ENCODE data around the gene TNRC6A.
"Not testable (repeated sequence)": the region's sequence is repeated elsewhere in the genome, so short reads cannot be mapped to it uniquely, and the experiment has no call there.

TNRC6A gene

DNA sequence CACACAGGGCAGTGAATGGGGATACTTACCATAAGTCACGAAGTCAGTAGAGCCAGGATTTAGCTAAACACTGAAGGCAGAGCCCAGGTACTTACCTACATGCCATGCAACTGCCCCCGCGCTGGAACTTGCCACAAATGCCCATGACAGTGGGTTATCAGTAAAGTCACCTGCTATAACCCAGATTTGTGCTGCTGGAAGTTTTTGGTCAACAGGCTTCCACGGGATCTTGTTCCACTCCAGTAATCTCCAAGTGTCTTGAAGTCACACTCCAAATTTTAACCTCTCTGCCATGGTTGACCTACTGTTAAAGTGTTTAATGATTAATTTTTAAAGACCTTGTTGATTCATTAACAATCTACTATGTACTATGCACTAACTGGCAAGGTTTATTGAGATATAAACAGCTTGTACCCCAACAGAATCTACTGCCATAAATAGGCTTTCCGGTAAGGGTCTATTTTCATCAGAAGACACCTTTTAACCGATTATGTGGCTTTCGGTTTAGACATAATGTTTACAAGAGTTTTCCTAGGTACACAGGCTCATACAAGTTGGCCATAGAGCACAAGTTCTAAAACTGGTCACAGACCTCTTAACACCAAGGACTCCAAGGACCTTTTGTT lies 110.0 kb downstream of the TNRC6A start:
- H3K4me3 ChIP-seq (ENCODE audit: low read length): no peak overlapping the region
- no peak for DNase-seq (ENCODE audit: low read depth)
- TF ChIP-seq, protein P1, sequence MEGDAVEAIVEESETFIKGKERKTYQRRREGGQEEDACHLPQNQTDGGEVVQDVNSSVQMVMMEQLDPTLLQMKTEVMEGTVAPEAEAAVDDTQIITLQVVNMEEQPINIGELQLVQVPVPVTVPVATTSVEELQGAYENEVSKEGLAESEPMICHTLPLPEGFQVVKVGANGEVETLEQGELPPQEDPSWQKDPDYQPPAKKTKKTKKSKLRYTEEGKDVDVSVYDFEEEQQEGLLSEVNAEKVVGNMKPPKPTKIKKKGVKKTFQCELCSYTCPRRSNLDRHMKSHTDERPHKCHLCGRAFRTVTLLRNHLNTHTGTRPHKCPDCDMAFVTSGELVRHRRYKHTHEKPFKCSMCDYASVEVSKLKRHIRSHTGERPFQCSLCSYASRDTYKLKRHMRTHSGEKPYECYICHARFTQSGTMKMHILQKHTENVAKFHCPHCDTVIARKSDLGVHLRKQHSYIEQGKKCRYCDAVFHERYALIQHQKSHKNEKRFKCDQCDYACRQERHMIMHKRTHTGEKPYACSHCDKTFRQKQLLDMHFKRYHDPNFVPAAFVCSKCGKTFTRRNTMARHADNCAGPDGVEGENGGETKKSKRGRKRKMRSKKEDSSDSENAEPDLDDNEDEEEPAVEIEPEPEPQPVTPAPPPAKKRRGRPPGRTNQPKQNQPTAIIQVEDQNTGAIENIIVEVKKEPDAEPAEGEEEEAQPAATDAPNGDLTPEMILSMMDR (conservative IDR thresholded peaks at IDR 0.05; ENCODE audit: low read depth, low read length): no peak

DNA sequence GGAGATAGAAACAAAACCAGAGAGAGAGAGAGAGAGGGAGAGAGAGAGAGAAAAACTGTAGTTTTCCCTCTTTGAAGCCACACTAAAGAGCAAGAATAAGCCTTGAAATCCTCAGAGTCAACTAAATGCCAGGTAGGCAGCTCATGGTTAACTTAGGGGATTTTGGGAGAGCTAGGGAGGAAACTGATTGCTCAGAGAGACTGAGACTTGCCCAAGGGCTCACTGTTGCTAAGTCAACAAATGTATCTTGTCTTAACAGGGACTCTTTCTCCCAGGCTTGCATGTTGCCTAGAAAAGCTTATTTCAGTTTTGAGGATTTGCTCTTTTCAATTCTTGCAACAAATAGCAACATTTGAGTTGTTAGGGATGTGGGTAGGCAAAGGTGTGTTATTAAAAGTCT lies 111.8 kb downstream of the TNRC6A start:
- TF ChIP-seq, protein P1 (conservative IDR thresholded peaks at IDR 0.05; ENCODE audit: low read depth, low read length): no peak
- no peak overlapping the region for H3K4me3 ChIP-seq (ENCODE audit: low read length)
- no peak for DNase-seq (ENCODE audit: low read depth)

DNA sequence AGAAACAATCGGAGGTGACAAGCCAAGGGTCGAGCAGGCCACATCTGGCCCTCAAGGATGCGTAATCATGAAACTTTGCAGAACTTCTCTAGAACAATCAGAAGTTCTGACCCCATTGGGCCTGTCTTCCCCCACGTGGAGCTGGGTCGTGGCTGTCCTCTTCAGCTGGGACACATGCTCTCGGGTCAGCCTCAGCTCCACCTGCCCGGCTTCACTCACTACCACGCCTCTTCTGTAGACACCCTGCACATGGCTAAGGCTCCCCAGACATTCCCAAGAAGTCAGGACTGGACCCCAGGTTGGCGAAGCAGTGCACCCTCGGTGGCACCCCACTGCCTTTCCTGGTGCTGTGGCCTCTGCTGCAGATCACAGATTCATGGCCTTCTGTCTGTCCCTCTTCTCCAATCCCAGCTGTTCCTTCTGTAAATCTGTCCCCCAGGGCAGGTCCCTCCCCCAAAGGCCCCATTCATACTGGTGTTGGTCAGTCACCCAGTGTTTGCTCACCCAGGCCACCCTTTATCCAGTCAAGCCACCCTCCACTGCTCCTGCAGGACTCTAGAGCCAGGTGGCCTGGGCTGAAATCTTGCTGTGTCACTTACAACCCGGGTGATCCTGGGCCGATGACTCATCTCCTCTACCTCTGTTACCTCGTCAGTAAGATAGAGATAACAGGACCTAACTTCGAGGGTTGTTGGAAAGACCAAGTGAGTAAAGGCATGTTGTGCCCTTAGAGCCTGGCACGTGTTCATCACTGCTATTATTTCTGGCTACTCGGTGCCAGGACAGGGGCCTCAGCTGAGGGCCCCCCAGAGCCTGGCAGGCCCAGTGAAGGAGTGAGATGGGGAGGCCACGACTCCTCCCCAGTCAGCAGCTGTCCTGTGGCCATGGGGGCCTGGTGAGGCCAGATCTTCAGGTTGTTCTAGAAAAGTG lies 114.9 kb downstream of the TNRC6A start:
- TF ChIP-seq, protein P1 (conservative IDR thresholded peaks at IDR 0.05; ENCODE audit: low read depth, low read length): no peak
- DNase-seq (ENCODE audit: low read depth): no peak
- no peak overlapping the region for H3K4me3 ChIP-seq (ENCODE audit: low read length)

DNA sequence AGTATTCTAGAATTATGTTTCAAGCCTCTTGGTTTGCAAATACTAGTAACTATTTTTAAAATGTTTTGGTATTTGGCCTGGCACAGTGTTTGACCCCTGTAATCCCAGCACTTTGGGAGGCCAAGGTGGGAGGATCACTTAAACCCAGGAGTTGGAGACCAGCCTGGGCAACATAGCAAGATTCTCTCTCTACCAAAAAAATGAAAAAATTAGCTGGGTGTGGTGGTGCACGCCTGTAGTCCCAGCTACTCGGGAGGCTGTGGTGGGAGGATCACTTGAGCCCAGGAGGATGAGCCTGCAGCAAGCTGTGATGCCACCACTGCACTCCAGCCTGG lies 115.5 kb downstream of the TNRC6A start:
- DNase-seq (ENCODE audit: low read depth); H3K4me3 ChIP-seq (ENCODE audit: low read length): not testable (repeated sequence)

DNA sequence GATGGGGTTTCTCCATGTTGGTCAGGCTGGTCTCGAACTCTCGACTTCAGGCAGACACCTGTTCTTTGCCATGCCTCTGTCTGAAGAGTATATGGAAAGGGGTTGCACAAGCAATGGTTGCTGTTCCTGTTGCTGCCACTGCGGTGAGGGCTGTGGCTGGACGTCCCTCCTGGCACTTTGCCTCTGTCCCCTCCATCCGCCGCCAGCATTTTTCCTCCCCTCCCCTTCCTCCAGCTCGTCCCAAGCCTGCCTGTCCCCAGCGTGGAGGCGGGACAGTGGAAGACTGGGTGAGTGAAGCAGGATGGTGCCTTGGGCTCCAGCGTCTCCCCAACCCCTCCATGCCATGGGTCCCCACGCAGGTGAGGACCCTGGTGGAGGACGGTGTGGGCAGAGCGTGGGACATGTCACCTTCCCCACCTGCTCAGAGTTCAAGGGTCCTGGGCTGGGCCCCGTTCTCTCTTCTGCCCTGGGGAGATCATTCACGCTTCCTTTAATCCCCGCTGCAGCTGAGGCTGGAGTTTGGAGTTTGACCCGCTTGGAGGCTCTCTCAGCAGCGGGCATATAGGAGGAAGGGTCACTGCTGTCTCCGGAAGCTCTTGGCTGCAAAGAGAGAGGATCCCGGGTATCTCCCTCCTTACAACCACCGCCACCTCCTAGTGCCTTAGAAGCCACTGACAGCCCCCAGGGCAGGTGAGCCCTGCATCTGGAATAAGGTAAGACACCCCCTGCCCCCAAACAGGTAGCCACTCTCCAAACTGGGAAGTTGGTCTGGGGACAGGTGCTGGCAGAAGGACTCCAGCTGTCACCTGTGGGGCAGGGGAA lies 116.5 kb downstream of the TNRC6A start, which contains the start of gene SLC5A11:
TSS of gene SLC5A11 (plus strand) at position 238 of the 822 bp plus-strand sequence. CDS start 12,681 bp downstream, outside the sequence.
- TF ChIP-seq, protein P1 (conservative IDR thresholded peaks at IDR 0.05; ENCODE audit: low read depth, low read length): no peak
- no peak for DNase-seq (ENCODE audit: low read depth)
- no peak within 1 kb of the TSS for H3K4me3 ChIP-seq (ENCODE audit: low read length)

DNA sequence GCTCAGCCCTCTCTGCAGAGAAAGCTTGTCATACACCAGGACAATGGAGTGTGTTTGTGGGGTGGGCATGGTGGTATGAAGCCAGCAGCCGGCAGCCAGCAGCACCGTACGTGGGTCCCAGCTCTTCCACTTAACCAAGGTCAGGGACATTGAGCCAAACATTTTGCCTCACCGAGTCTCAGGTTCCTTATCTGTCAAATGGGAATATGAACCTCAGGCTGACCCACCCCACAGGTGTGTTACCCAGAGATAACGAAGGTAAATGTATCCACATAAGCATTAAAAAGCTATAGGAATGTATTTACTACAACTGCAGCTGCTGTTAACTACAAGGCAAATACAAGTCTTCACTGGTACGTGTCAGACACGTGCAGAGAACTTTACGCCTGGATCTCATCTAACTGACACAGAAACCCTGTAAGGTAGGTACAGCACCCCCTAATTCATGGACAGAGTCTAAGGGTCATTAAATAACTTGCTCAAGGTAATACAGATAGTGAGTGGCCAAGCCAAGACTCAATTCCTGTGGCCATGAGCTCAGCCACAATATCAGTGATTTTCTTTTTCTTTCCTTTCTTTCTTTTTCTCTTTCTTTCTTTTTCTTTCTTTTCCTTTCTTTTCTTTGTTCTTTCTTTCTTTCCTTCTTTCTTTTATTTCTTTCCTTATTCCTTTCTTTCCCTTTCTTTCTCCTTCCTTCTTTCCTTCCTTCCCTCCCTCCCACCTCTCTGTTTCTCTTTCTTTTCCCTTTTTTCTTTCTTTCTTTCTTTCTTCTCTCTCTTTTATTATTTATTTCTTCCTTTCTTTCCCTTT lies 117.3 kb downstream of the TNRC6A start:
- no peak for DNase-seq (ENCODE audit: low read depth)
- TF ChIP-seq, protein P1 (conservative IDR thresholded peaks at IDR 0.05; ENCODE audit: low read depth, low read length): no peak
- no peak overlapping the region for H3K4me3 ChIP-seq (ENCODE audit: low read length)

DNA sequence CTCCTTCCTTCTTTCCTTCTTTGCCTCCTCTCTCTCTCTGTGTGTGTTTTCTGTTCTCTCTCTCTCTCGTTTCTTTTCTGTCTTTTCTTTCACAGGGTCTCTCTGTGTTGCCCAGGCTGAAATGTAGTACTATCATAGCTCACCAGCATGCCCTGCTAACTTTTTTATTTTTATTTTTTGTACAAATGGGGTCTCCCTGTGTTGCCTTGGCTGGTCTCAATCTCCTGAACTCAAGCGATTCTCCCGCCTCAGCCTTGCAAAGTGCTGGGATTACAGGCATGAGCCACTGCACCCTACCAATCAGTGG lies 117.9 kb downstream of the TNRC6A start:
- DNase-seq (ENCODE audit: low read depth): no peak

More for the DNA sequence above, 117.9 kb downstream of the TNRC6A start:
- TF ChIP-seq, protein P1 (conservative IDR thresholded peaks at IDR 0.05; ENCODE audit: low read depth, low read length): no peak
- H3K4me3 ChIP-seq (ENCODE audit: low read length): no peak overlapping the region

Data from retinal pigment epithelial cell (primary cell).